ENCODE data around the gene TUBB6. TPM values are rescaled to one million over a fixed set of nuclear protein-coding genes. Genes with fewer than 3 reads are reported as not detected.

Gene TUBB6
- total and polyA plus RNA-seq, 2 of the 8 experiments (the other 6 are each of a cell fraction or from before 2014, with no cell fraction given) = 126 to 223 TPM

GRCh38 chr18:12338382-12338781 lies 30.3 kb downstream of the TUBB6 start (continued):
- TF ChIP-seq HDAC2 (IDR thresholded peaks at IDR 0.05; ENCODE audit: borderline replicate concordance in 1 of 2, low read depth in 2 of 2, low read length in 2 of 2) (no peak), POLR2AphosphoS5 (IDR thresholded peaks at IDR 0.05; ENCODE audit: low read depth, low read length) (no peak), NANOG (IDR thresholded peaks at IDR 0.05; ENCODE audit: insufficient read depth, low read depth, low read length, poor library complexity, severe bottlenecking) (no peak), JUND (IDR thresholded peaks at IDR 0.05; ENCODE audit: low read length) (no peak)
- TF ChIP-seq, protein P1, sequence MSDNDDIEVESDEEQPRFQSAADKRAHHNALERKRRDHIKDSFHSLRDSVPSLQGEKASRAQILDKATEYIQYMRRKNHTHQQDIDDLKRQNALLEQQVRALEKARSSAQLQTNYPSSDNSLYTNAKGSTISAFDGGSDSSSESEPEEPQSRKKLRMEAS (IDR thresholded peaks at IDR 0.05) = no peak

All from H1 (cell line).